WTC11 (cell line): ENCODE measurements around the gene SHISA6.

Experiments used
- ARID4B ChIP-seq: sonication (generic); formaldehyde crosslinking; IDR thresholded peaks from 2 replicates; pipeline ENCODE4 v1.8.0; 2023; ENCODE audit warnings: missing genetic modification reagents, mild to moderate bottlenecking, borderline replicate concordance
- ATF3 ChIP-seq: sonication (generic); formaldehyde crosslinking; conservative IDR thresholded peaks from 2 replicates; pipeline ENCODE4 v1.8.1; 2022; ENCODE audit warnings: mild to moderate bottlenecking, missing genetic modification reagents
- CREB1 ChIP-seq: sonication (generic); formaldehyde crosslinking; IDR thresholded peaks from 2 replicates; pipeline ENCODE4 v1.8.0; 2023; ENCODE audit warnings: mild to moderate bottlenecking, missing genetic modification reagents
- CTCF ChIP-seq: fragments of 200-600 bp; IDR thresholded peaks from 2 replicates; pipeline ENCODE4 v1.8.0; 2022; ENCODE audit warnings: antibody characterized with exemption
- MAX ChIP-seq: sonication (generic); formaldehyde crosslinking; IDR thresholded peaks from 2 replicates; pipeline ENCODE4 v1.8.0; 2022; ENCODE audit warnings: mild to moderate bottlenecking, missing genetic modification reagents
- RELA ChIP-seq: sonication (generic); formaldehyde crosslinking; IDR thresholded peaks from 2 replicates; pipeline ENCODE4 v1.8.1; 2022; ENCODE audit warnings: missing genetic modification reagents, mild to moderate bottlenecking, borderline replicate concordance

GRCh38 chr17:11328770-11329169, 87.8 kb downstream of the SHISA6 start:
- TF ChIP-seq ATF3 (CRISPR knock-in tag) (no peak), CTCF (no peak), CREB1 (CRISPR knock-in tag) (no peak), RELA (CRISPR knock-in tag) (no peak), ARID4B (CRISPR knock-in tag) (no peak), MAX (no peak)
